Fibroblast of skin of left quadriceps (primary cell): Measurements from ENCODE around the gene ARMH4.

Source experiments
- DNase-seq, 2 experiments: peaks; one replicate each; pipeline ENCODE4 v3.0.0-alpha.2; 2013; ENCODE audit warnings: low read depth in 2 of 2

The ARMH4 gene

DNA sequence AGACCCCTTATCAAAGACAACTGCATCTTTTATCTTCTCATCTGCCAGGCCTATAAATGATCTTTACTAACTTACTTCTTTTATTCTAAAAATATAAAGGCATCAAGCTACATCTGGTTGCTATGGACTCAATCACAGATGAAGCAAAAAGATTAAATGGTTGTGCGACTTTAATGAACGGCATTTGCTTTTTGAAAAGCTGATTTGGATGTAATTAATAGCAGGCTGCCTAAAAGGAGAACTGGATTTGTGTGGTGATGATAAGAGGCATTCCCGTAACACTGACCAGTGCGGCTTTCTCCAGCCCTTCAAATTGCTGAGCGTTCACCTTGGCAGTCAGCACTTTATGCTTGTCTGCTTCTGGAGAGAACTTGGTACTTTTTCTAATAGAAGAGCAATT, 103.8 kb downstream of the ARMH4 start:
- DNase-seq, result no peak

DNA sequence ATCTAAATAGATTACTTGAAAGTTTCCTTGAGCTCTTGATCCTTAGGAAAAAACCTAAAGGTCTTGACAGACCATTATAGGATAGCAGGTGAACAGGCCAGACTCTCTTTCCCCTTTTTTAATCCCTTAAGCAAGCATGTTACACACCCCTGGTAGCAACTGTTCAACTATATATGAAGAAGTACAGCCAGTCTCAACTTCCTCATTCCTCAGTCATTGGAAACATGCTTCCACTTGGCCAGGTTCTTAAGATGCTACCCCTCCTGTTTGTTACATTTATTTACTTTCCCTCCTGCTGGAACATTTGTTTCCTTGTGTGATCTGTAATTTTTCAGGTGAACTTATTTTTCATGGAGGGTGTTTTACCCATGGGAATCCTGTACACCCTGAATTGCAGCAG, 124.1 kb downstream of the ARMH4 start:
- DNase-seq, result no peak

DNA sequence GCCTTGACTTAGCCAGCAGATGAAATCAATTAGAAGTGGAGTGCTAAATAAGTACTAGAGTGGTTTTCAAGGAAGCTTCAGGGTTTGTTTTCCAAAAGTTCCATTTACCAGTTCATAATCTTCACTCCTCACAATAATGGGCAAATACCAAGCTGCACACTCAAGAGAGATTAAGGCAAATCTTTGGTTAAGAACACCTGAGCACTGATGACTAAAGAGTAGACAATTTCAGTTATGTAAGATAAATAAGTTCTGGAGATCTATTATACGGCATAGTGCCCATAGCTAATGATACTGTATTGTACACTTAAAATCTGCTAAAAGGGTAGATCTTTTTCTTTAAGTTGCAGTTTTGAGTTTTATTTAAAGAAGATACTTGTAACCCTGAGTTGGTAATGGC, 125.0 kb downstream of the ARMH4 start:
- no peak for DNase-seq

DNA sequence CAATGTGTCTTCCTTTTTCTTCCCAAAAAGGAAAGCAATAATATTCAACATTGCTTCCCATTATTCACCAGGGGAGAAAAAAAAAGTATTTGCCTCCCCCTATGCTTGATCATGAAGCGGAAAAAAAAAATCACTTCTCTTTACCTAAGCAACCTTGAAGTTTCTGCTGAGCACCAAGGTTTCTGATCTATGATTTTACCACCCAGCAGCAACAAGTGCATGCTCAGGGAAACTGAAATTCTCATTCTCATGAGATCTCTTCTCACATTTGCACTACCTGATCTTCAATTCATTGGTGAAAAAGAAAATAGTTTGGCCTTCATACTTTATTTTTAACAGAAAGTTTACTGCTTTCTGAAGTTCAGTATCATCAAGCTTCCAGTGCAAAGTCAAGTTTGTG, 125.8 kb downstream of the ARMH4 start:
- DNase-seq, result no peak

DNA sequence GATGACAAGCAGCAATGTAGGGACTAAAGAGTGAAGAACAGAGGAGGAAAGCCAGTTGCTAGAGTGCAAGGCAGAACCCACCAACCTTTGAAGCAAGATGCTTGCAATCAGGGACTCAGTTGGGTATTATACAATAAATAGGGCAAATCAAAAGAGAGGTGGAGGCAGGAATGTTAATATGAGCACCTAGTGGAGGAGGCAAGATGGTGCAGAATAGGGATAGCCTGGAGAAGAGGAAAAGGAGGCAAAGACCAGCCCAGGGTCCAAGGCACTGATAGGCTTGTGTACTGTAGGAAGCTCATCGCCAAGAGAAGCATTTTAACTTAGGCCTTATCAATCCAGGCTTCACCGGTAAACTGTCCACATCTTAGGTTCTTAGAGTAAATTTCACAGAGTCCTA, 137.2 kb downstream of the ARMH4 start:
- no peak for DNase-seq

DNA sequence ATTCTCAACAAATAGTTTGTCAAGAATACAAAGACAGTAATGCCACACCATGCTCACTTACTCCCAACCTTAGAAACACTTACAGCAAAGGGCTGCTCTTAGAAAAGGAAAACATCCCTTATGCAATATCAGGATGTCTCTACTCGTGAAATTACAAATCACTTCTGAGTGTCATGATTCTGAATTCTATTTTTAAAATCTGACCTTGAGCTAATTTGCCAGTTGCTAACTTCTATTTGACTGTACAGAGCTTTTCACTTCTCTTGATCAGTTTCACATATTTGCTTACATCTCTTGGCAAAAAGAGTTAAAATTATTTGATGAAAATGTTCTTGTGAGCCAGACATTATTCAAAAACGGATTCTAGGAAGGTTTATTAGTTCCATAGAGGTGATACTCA, 149.4 kb downstream of the ARMH4 start:
- no peak for DNase-seq

DNA sequence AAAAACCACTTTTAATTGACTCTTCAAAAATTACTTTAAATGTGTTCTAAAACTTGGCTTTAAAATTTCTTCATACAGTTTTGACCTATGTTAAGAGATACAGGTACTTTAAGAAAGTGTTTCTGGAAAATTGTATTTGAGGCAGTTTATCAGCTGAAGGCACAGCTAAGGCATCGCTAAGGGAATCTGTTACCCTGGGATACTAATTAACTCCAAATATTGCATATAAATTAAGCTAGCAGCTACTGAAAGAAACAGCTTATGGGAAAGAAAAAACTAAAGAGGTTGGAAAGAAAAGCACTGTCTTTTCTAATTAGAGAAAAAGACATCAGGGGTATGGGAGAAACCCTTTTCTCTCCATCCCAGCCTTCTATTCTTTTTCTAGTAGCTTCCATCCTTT, 152.0 kb downstream of the ARMH4 start:
- no peak for DNase-seq

DNA sequence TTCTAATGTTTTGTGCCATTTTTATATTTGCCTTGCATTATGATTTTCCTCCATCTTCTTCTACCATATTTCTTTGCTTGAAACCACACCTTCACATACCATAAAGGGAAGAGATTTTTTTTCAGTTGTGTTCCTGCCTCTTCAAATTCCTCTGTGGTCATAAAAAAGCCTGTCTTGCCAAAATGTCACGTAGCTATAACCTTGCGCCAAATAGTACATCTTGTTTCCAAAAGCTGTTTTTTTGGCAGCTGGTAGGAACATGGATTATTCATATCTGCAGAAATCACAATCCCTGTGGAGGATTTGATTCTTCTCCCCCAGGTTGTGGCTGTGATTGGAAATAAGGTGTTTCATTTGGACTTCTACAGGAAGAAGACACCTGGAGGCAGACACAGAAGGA, 152.5 kb downstream of the ARMH4 start:
- DNase-seq, result no peak

DNA sequence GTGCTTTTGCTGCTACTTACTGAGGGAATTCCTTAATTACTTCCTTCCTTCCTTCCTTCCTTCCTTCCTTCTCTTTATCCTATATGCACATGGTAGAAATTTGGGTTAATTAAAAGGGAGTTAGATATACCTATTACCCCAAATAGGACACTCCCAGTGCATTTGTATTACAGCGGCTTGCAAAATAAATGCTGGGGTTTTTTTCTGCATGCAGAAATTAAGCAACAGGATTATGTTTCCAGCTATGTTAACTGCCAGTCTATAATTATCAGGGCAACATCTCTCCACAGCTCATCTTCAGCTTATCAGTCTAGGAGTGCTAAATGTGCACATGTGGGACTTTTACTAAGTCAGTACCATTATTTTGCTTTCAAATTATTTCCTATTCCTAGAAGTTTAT, 153.2 kb downstream of the ARMH4 start:
- DNase-seq, result no peak

DNA sequence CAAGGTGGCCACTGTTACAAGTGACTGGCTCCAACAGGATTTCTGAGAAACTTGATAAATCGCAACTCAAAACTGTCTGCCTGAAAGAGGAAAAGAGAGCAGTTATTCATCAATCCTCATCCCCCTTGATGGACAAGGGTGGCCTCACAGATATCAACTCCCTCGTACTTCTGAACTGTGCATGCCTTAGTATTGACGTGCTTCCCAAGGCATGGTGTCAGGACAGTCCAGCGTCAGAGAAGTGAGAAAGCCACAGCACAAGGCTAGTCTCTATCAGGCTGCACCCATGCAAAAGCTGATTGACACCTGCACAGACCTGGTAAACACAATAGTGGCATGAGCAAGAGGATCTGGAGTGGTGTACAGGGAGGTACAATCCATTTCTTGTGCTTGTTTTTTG, 160.7 kb downstream of the ARMH4 start:
- DNase-seq, result no peak

DNA sequence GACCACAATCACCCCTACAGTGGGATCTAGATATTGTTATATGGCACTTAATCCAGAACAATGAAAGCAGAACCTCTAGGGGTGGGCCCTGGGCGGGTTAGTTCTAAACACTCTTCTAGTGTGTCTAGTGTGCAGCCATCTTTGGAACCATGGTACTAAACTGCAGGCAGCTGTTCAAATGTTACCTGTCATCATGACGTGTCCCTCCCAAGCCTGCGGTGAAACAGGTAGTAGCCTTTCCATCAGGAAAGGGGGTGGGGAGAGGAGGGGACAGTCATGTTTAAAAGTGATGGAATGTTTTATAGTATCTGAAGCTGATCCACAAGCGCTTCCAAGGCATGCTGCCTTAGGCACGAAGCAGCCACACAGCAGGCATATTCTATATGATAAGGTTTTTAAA, 163.6 kb downstream of the ARMH4 start:
- DNase-seq, result no peak

DNA sequence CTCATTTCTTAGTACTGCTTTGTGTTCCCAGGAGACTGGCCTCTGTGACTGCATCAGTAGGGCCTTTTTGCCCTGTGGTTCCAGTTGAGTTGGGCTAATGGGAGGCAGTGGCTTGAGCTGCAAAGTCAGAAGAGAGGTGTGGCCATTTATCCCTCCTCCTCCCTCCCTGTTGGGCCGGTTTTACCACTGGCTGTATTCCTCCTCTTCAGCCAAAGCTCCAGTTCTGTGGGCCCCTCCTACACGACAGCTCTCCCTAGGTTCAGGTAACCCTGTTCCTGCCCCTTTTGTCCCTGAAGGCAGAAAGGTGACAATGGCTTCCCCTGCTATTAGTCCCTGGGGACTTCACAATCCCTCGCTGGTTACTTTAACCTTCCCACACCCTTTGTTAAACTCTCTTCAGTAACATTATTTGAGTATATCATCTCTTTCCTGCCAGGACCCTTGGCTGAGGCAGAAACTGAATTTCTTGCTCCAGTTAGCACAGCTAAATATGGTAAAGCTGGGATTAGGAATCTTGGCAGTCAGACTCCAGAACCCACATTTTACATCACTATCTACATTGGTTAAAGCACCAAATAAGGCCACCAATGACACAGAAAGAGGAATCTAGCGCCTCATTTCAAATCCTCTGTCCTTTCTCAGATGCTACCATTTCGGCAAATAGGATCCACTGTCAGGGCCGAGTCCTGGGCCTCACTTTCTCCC, 164.3 kb downstream of the ARMH4 start:
- DNase-seq, result no peak

DNA sequence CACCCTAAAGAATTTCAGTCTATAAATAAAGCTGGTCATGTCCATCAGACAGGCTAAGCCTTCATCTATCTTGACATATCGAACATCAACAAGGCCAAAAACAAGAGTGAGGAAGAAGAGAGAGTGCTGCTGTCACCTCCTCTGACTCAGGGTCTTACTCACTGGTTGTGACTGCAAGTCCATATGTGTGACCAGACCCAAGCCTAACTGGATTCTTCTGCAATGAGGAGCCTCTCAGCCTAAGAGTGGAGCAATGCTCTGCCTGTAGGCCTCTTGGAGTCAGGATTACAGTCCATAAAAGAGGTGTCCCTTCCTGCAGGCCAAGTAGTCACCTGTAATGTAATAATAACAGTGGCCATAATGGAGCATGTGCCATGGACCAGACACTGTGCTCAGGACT, 165.0 kb downstream of the ARMH4 start:
- DNase-seq, result no peak

DNA sequence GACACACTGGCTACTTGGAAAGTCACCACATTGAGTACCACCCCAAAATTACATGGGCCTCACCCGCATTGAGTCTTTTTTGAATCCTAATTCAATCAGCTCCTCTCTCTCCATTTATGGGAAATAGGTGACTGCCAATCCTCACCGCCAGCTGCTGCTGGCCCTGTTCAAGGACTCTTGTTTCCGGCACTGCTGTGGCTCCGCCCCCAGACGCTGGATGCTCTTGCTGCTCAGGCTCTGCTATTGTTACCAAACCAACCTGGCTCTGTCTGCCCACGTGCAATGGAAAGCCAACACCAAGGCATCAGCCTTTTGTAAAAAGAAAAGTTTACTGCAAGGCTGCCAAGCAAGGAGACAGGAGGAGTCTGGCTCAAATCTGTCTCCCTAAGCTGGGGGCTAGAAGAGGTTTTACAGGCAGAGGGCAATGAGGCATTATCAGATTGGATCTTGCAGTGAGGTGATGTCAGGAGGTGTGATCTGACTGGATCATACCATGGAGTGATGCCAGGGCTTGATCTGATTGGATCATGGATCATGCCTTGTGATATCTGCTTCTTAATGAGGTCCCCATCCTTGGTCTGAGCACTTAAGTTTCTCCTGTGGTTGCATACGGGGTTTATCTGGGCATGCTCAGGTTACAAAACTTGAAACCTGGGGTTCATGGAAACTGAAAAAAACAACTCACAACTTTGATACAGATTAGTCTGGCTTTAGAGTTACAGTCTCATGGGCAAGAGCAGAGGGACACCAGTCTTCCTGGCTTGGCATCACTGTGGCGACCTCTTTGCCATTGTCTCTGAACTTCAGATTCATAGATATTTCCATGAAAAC, 169.0 kb downstream of the ARMH4 start:
- no peak for DNase-seq

DNA sequence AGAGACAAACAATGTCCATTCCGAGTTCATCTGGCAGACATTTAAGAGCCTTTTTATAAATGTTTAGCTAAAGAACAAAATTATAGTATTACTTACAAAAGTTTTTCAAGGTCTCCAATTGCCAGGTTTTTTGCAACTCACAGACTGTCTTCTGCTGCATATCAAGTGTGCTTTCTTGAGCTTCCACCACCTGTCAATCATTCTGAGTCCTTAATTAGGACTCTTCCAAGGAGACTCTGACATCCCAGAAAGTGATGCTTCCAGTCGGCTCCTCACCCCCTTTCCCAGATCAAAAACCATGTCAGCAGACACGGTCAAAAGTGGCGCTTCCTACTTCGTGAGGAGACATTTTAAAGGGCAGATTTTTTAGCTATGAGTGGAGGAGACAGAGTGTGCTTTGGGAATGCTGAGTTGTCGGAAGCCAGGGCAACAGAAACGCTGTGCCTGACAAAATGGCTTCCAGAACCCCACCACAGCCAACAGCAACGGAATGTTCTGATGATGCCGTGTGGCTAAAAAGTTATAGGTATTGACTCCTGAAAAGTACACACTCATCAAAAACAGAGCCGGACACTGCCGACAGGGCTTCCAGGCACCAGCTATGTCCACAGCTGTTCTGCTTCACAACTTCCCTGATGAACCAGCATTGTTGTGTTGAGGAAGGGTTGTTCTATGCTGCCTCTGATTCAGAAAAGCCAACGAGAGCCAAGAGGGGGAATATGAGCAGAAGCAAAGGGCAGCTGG, 170.0 kb downstream of the ARMH4 start:
- no peak for DNase-seq

DNA sequence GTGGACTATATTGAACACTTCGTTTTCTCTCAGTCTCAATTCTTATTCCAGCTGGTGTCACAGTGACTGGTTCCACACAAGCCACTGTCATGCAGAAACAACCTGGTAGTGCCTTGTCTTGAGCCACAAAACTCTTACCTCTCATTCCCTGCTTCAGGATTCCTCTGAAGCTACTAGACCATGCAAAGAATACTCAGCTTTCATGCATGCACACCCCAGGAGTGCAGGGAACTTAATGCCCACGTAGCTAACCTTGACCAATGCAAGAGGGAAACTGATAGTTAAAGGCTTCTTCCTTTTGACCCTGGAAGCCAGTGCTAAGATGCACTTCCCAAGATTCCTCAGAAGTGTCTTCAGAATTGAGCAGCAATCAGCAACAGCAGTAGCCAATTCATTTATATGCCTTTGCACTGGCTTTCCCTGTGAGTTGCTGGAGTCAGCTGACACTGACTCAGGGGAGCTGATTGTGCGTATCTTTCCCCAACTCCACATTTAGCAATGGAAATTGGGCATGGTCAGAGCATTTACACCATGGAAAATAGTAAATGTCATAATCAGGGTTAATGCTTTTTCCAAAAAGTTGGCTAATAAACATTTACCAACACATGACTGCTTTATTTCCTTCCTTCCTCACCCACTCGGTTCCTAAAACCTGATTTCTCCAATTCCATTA, 172.5 kb downstream of the ARMH4 start:
- no peak for DNase-seq

DNA sequence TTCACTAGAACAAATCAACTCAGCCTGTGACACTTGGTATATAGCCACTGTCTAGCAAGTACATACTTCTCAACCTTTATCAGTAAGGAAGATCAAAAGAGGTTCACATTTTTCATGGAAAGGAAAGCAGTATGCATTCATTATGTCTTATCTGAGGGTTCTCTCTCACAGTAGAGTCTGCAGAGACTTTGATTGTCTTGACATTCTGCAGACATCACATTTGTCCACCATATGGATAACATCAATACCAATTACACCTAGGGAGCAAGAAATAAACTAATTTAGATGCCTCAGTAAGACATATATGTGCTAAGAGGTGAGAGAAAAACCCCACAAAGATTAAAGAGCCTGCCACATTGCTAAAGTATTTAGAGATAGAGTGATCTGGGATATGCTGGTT, 175.3 kb downstream of the ARMH4 start:
- no peak for DNase-seq

DNA sequence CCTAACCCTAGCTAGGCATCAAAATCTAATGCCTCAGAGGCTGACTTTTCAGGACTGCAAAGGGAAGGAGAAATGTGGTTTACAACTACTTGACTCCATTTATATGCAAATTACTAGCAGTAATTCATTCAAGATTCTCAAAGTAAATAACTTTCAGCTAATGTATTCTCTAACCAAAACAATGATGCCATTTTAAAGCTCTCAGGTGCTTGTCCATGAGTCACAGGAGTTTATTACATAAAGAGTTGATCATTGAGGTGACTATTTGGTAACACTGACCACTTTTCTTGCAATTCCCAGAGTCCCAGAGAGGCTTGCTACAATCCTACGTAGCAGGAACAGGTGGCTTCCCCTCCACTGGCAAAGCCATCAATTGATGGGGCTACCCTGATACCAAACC, 177.1 kb downstream of the ARMH4 start:
- DNase-seq, result no peak

DNA sequence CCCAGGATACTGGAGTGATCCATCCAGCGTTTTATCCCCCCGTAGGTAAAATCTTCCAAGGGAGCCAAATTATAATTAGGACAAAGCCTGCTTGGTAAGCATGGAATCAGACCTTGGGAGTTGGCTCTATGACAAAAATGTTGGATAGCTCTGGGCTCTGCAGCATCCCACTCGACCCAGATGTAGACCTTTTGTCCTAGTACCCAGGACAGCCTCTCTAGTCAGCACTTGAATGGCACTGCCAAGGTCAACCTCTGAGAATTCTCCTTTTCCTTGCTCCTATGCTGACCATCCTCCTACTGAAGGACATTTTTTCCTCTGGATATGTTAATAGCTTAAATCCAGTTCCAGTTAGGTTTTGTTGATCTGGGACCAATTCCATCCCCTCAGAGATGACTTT, 181.4 kb downstream of the ARMH4 start:
- no peak for DNase-seq

DNA sequence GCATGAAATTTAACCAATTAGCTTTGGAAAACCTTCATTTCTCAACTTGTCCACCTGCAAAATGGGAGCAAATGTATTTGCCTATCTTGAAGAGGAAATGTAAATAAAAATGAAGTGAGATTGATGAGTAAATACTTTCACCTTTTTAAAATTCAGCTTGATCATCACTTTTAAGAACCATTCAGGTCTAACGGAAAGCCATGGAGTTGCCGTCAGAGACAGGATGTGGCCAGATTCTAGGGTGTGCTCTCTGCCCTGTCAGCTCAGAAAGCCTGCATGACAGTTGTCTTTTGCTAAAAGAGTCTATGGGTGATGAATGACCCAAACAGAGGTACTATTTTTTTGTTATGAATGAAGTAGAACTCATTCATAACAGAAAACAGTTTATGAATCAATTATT, 181.8 kb downstream of the ARMH4 start:
- DNase-seq, result no peak

DNA sequence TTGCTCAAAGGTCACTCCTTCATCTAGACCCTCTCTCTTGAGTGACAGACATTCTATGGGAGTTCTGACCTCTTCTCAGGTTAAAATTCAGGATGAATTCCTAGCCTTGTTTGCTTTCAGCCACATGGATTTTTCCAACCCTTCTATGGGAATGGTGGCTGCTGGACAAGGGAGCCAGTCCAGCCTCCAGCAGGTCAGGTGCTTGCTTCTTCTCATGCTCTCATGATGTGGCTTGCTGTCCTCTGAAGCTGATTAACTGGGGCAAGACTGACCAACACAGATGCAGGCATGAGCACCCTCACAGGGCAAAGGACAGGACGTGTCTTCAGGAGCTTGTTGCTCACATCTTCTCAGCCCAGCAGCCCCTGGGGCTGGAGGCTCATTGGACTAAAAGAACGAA, 188.9 kb downstream of the ARMH4 start:
- no peak for DNase-seq

DNA sequence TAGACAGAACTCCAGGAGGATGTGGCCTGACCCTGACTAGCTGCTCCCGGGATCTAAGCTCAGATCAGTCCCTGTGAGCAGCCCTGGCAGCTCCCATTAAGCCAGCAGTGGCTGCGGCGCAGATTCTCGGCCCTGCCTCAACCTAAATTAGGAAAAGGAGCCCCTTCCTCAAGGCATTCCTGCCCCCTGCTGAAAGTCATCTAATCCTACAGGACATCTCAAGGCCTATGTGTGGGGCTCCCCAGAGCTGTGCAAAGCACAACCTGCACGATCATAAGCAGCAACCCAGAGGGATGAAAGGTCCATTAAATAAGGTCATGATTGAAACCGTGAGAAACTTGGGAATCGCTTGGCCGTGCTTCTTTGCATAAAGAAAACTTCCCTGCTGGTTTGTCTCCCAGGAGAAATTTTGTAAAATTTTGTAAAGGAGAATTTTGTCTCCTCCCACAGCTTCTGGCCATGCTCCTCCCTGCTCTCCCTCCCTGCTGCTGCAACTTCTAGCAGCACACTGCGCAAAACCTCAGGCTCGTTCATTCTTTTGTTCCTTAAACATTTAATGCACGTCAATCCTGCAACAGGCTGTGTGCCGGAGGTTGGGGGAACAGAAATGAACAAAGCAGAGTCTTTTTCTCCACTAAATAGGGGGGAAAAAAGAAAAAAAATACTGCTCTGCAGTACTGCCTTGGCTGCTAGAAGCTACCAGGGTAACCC, 189.5 kb downstream of the ARMH4 start:
- DNase-seq, result no peak
